Measurements from ENCODE around the gene PABPN1L.

Gene PABPN1L

GRCh38 chr16:88910284-88911135, 44.0 kb upstream of the PABPN1L start:
- no peaks in the 10 kb centered on the region for H3K79me2 ChIP-seq (ENCODE audit: insufficient read depth, low read depth)
- H3K36me3 ChIP-seq (ENCODE audit: insufficient read depth) = no peaks in the 10 kb centered on the region
- TF ChIP-seq CTCF (conservative IDR thresholded peaks at IDR 0.05; ENCODE audit: low read depth, low read length) = no peak
- no peak overlapping the region for H3K27ac ChIP-seq
- H3K27me3 ChIP-seq (ENCODE audit: insufficient read depth, low read depth) = peaks cover 64% of the 10 kb centered on the region
- H2AFZ ChIP-seq (ENCODE audit: low read depth) = no peak overlapping the region
- no peak overlapping the region for H3K4me2 ChIP-seq
- no peaks in the 10 kb centered on the region for H3K4me1 ChIP-seq (ENCODE audit: low read depth, poor library complexity, severe bottlenecking)
- no peaks in the 10 kb centered on the region for H4K20me1 ChIP-seq (ENCODE audit: insufficient read depth)
- H3K9ac ChIP-seq = no peak overlapping the region
- H3K4me3 ChIP-seq (IDR thresholded peaks at IDR 0.05; ENCODE audit: insufficient read depth, low read depth, low read length) = no peak overlapping the region

- H3K4me2 ChIP-seq = no peak overlapping the region
- no peak overlapping the region for H3K27ac ChIP-seq
Measured at GRCh38 chr16:88909431-88910210, 43.2 kb upstream of the PABPN1L start.

GRCh38 chr16:88908307-88908706, 41.8 kb upstream of the PABPN1L start:
- Histone ChIP-seq H3K9ac (no peak overlapping the region), H3K79me2 (ENCODE audit: insufficient read depth, low read depth) (no peaks in the 10 kb centered on the region), H2AFZ (ENCODE audit: low read depth) (no peak overlapping the region), H3K4me2 (no peak overlapping the region), H3K4me1 (ENCODE audit: low read depth, poor library complexity, severe bottlenecking) (no peaks in the 10 kb centered on the region), H3K27me3 (ENCODE audit: insufficient read depth, low read depth) (peaks cover 55% of the 10 kb centered on the region), H4K20me1 (ENCODE audit: insufficient read depth) (no peaks in the 10 kb centered on the region), H3K4me3 (IDR thresholded peaks at IDR 0.05; ENCODE audit: insufficient read depth, low read depth, low read length) (no peak overlapping the region), H3K27ac (no peak overlapping the region), H3K36me3 (ENCODE audit: insufficient read depth) (no peaks in the 10 kb centered on the region)
- no peak for TF ChIP-seq CTCF (conservative IDR thresholded peaks at IDR 0.05; ENCODE audit: low read depth, low read length)

More at GRCh38 chr16:88909431-88910210, 43.2 kb upstream of the PABPN1L start:
- Histone ChIP-seq H2AFZ (ENCODE audit: low read depth) (no peak overlapping the region), H3K79me2 (ENCODE audit: insufficient read depth, low read depth) (no peaks in the 10 kb centered on the region), H3K4me1 (ENCODE audit: low read depth, poor library complexity, severe bottlenecking) (no peaks in the 10 kb centered on the region), H3K36me3 (ENCODE audit: insufficient read depth) (no peaks in the 10 kb centered on the region), H3K4me3 (IDR thresholded peaks at IDR 0.05; ENCODE audit: insufficient read depth, low read depth, low read length) (no peak overlapping the region), H4K20me1 (ENCODE audit: insufficient read depth) (no peaks in the 10 kb centered on the region), H3K27me3 (ENCODE audit: insufficient read depth, low read depth) (peaks cover 64% of the 10 kb centered on the region), H3K9ac (no peak overlapping the region)
- TF ChIP-seq CTCF (conservative IDR thresholded peaks at IDR 0.05; ENCODE audit: low read depth, low read length) = no peak

DNA sequence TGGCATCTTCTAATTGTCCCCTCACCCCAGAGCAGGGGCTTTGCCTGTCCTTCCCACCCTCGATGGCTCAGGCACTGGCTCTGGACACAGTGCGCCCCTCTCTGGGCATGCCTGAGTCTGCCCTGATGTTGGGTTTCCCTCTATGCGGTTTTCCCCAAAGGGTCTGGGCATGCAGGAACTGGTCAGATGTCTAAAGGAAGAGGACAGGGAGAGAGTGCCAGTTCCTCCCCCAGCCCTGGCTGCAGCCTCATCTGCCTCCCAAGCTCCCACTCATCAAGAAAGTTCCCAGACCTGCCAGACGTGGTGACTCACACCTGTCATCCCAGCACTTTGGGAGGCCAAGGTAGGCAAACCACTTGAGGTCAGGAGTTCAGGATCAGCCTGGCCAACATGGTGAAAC, 41.3 kb upstream of the PABPN1L start:
- H3K4me1 ChIP-seq (ENCODE audit: low read depth, poor library complexity, severe bottlenecking) = no peaks in the 10 kb centered on the region
- H2AFZ ChIP-seq (ENCODE audit: low read depth) = no peak overlapping the region
- peaks cover 56% of the 10 kb centered on the region for H3K27me3 ChIP-seq (ENCODE audit: insufficient read depth, low read depth)
- H3K79me2 ChIP-seq (ENCODE audit: insufficient read depth, low read depth) = no peaks in the 10 kb centered on the region
- H4K20me1 ChIP-seq (ENCODE audit: insufficient read depth) = no peaks in the 10 kb centered on the region
- no peak overlapping the region for H3K4me2 ChIP-seq
- H3K9ac ChIP-seq = no peak overlapping the region
- TF ChIP-seq CTCF (conservative IDR thresholded peaks at IDR 0.05; ENCODE audit: low read depth, low read length) = no peak
- no peak overlapping the region for H3K27ac ChIP-seq
- H3K4me3 ChIP-seq (IDR thresholded peaks at IDR 0.05; ENCODE audit: insufficient read depth, low read depth, low read length) = no peak overlapping the region
- H3K36me3 ChIP-seq (ENCODE audit: insufficient read depth) = no peaks in the 10 kb centered on the region

Data from KMS-11 (cell line).